ENCODE measurements around the gene RNPS1. TPM values are rescaled to one million over a fixed set of nuclear protein-coding genes. Genes with fewer than 3 reads are reported as not detected.

The RNPS1 gene
- polyA plus RNA-seq, 1 of the 3 experiments (the other 2 are of a cell fraction) = 277 TPM

DNA sequence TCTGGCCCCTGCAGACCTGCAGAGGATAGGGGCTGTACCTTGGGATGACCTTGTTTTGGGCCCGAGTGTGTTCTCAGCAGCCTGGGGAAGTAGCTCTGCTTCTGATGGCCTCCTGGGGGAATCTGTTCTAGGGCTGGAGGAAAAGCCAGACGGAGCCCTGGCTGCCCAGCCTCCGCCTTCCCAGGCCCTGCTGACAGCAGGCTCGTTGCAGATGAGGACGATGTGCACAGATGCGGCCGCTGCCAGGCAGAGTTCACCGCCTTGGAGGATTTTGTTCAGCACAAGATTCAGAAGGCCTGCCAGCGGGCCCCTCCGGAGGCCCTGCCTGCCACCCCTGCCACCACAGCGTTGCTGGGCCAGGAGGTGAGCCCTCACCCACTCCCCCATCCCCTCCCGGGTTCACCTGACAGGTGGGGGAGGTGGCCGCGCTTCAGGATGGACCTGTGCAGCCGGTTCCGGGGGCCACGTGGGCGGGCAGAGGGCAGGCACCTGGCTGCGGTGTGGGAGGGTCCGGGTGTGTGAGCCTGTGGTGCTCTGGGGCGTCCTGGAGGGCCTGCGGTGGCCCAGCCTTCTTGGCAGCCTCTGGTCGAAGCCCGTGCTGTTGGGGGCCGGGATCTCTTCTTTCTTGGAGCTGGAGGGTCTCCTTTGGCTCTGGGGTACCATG lies 39.6 kb downstream of the RNPS1 start:
- Histone ChIP-seq H3K4me1 (ENCODE audit: control insufficient read depth in 1 of 2, insufficient read depth in 2 of 2, low read depth in 1 of 2, low read length in 1 of 2) (peaks cover 0 to 4% of the 10 kb centered on the region in 2 experiments; a peak in 1 of 4 replicates), H3K79me2 (ENCODE audit: insufficient read depth) (peaks cover 51% of the 10 kb centered on the region), H3K9me2 (no peaks in the 10 kb centered on the region), H3K27me3 (ENCODE audit: insufficient read depth) (no peaks in the 10 kb centered on the region), H4K20me1 (ENCODE audit: insufficient read depth) (peaks cover 30% of the 10 kb centered on the region), H3K4me3 (ENCODE audit: low read depth in 2 of 2, low read length in 1 of 2) (no peak overlapping the region), H3K4me2 (no peak overlapping the region), H3K9ac (no peak overlapping the region), H2AFZ (ENCODE audit: low read depth) (no peak overlapping the region), H3K9me3 (no peaks in the 10 kb centered on the region), H3K27ac (ENCODE audit: low read depth in 2 of 2, low read length in 1 of 2) (no peak overlapping the region), H3F3A (replicated peaks; ENCODE audit: insufficient read depth) (no peaks in the 10 kb centered on the region), H3K36me3 (replicated peaks in 1 of 2; ENCODE audit: control insufficient read depth in 1 of 2, insufficient read depth in 2 of 2, low read length in 1 of 2) (peaks cover 0 to 48% of the 10 kb centered on the region in 2 experiments)
- ChIA-PET POLR2A (no interaction called here), CTCF (no interaction called here)
- TF ChIP-seq RCOR1 (IDR thresholded peaks at IDR 0.05; ENCODE audit: low read length) = no peak
- TF ChIP-seq FOXJ3 (CRISPR knock-in tag; IDR thresholded peaks at IDR 0.05) = no peak
- no peak for TF ChIP-seq NFIC (IDR thresholded peaks at IDR 0.05; ENCODE audit: borderline replicate concordance)
- TF ChIP-seq, protein P1, sequence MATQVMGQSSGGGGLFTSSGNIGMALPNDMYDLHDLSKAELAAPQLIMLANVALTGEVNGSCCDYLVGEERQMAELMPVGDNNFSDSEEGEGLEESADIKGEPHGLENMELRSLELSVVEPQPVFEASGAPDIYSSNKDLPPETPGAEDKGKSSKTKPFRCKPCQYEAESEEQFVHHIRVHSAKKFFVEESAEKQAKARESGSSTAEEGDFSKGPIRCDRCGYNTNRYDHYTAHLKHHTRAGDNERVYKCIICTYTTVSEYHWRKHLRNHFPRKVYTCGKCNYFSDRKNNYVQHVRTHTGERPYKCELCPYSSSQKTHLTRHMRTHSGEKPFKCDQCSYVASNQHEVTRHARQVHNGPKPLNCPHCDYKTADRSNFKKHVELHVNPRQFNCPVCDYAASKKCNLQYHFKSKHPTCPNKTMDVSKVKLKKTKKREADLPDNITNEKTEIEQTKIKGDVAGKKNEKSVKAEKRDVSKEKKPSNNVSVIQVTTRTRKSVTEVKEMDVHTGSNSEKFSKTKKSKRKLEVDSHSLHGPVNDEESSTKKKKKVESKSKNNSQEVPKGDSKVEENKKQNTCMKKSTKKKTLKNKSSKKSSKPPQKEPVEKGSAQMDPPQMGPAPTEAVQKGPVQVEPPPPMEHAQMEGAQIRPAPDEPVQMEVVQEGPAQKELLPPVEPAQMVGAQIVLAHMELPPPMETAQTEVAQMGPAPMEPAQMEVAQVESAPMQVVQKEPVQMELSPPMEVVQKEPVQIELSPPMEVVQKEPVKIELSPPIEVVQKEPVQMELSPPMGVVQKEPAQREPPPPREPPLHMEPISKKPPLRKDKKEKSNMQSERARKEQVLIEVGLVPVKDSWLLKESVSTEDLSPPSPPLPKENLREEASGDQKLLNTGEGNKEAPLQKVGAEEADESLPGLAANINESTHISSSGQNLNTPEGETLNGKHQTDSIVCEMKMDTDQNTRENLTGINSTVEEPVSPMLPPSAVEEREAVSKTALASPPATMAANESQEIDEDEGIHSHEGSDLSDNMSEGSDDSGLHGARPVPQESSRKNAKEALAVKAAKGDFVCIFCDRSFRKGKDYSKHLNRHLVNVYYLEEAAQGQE (IDR thresholded peaks at IDR 0.05; ENCODE audit: low read depth, low read length) = no peak
- no peak for TF ChIP-seq GABPA (IDR thresholded peaks at IDR 0.05; ENCODE audit: low read depth)
- TF ChIP-seq CTCF (IDR thresholded peaks at IDR 0.05) = no peak
- TF ChIP-seq CHD2 (IDR thresholded peaks at IDR 0.05; ENCODE audit: low read length, partially characterized antibody) = no peak
- TF ChIP-seq, protein P2, sequence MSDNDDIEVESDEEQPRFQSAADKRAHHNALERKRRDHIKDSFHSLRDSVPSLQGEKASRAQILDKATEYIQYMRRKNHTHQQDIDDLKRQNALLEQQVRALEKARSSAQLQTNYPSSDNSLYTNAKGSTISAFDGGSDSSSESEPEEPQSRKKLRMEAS (IDR thresholded peaks at IDR 0.05; ENCODE audit: low read depth) = no peak
- TF ChIP-seq FOXM1 (IDR thresholded peaks at IDR 0.05; ENCODE audit: low read depth) = no peak
- TF ChIP-seq, protein P3, sequence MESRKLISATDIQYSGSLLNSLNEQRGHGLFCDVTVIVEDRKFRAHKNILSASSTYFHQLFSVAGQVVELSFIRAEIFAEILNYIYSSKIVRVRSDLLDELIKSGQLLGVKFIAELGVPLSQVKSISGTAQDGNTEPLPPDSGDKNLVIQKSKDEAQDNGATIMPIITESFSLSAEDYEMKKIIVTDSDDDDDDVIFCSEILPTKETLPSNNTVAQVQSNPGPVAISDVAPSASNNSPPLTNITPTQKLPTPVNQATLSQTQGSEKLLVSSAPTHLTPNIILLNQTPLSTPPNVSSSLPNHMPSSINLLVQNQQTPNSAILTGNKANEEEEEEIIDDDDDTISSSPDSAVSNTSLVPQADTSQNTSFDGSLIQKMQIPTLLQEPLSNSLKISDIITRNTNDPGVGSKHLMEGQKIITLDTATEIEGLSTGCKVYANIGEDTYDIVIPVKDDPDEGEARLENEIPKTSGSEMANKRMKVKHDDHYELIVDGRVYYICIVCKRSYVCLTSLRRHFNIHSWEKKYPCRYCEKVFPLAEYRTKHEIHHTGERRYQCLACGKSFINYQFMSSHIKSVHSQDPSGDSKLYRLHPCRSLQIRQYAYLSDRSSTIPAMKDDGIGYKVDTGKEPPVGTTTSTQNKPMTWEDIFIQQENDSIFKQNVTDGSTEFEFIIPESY (IDR thresholded peaks at IDR 0.05; ENCODE audit: borderline replicate concordance, low read depth) = no peak
- TF ChIP-seq FOSL2 (IDR thresholded peaks at IDR 0.05; ENCODE audit: borderline replicate concordance, low read depth) = no peak
- TF ChIP-seq POLR2AphosphoS5 (IDR thresholded peaks at IDR 0.05; ENCODE audit: low read depth, low read length) = no peak
- TF ChIP-seq TCF12 (IDR thresholded peaks at IDR 0.05) = no peak
- TF ChIP-seq RFX5 (IDR thresholded peaks at IDR 0.05; ENCODE audit: low read length) = no peak
- no peak for TF ChIP-seq RXRA (IDR thresholded peaks at IDR 0.05; ENCODE audit: borderline replicate concordance, low read depth)
- no peak for DNase-seq
- 91% methylated on average over 12 of the region's 25 CpGs for WGBS (ENCODE audit: low lambda C conversion rate)

Data from SK-N-SH (cell line).